Neural progenitor cell (in vitro differentiated cells): ENCODE results near the gene CALHM3. TPM values are rescaled to one million over a fixed set of nuclear protein-coding genes. Genes with fewer than 3 reads are reported as not detected.

Experiments used
- DNase-seq: peaks from one replicate; pipeline ENCODE4 v3.0.0-alpha.2; 2016; ENCODE audit warnings: low spot score
- H2AFZ ChIP-seq: fragments of 200-600 bp; sonication (generic); replicated peaks from 2 replicates; pipeline ENCODE4 v1.6.1; 2016; ENCODE audit warnings: antibody characterized with exemption
- H3F3A ChIP-seq: fragments of 200-600 bp; sonication (generic); 2 replicates; pipeline ENCODE4 v1.6.1; 2016; ENCODE audit warnings: antibody characterized with exemption, low read depth
- H3K27ac ChIP-seq: fragments of 200-600 bp; sonication (generic); 2 replicates; pipeline ENCODE4 v1.5.1; 2016; ENCODE audit warnings: mild to moderate bottlenecking
- H3K27me3 ChIP-seq: fragments of 200-600 bp; sonication (generic); 2 replicates; pipeline ENCODE4 v1.6.1; 2016; ENCODE audit warnings: mild to moderate bottlenecking, moderate library complexity
- H3K36me3 ChIP-seq: fragments of 200-600 bp; sonication (generic); 2 replicates; pipeline ENCODE4 v1.5.1; 2016
- H3K4me1 ChIP-seq: fragments of 200-600 bp; sonication (generic); 2 replicates; pipeline ENCODE4 v1.6.1; 2016; ENCODE audit warnings: mixed run types
- H3K4me2 ChIP-seq: fragments of 200-600 bp; sonication (generic); 2 replicates; pipeline ENCODE4 v1.6.1; 2016
- H3K4me3 ChIP-seq: fragments of 200-600 bp; sonication (generic); 2 replicates; pipeline ENCODE4 v1.5.1; 2016
- H3K79me2 ChIP-seq: fragments of 200-600 bp; sonication (generic); 2 replicates; pipeline ENCODE4 v1.6.1; 2016; ENCODE audit warnings: low read depth
- H3K9ac ChIP-seq: fragments of 200-600 bp; sonication (generic); 2 replicates; pipeline ENCODE4 v1.6.1; 2016
- H3K9me3 ChIP-seq: fragments of 200-600 bp; sonication (generic); 2 replicates; pipeline ENCODE4 v1.5.1; 2016; ENCODE audit warnings: low read depth
- H4K20me1 ChIP-seq: fragments of 200-600 bp; sonication (generic); 2 replicates; pipeline ENCODE4 v1.6.1; 2016; ENCODE audit warnings: low read depth
- H3K27ac Mint-ChIP-seq: 3 replicates; pipeline ENCODE4 v1.8.0; 2021; ENCODE audit warnings: mixed read lengths
- H3K27me3 Mint-ChIP-seq: 2 replicates; pipeline ENCODE4 v1.8.0; 2022; ENCODE audit warnings: low read depth, mild to moderate bottlenecking, inconsistent platforms, moderate library complexity, mixed read lengths; ENCODE audit not compliant: insufficient read depth
- H3K36me3 Mint-ChIP-seq: 3 replicates; pipeline ENCODE4 v1.8.0; 2021; ENCODE audit warnings: mixed read lengths
- H3K4me1 Mint-ChIP-seq: 3 replicates; pipeline ENCODE4 v1.8.0; 2021; ENCODE audit warnings: mixed read lengths
- H3K4me3 Mint-ChIP-seq: 3 replicates; pipeline ENCODE4 v1.8.0; 2021; ENCODE audit warnings: mild to moderate bottlenecking, moderate library complexity, mixed read lengths
- H3K9me3 Mint-ChIP-seq: 3 replicates; pipeline ENCODE4 v1.8.0; 2020; ENCODE audit warnings: mixed read lengths
- CTCF ChIP-seq: fragments of 200-600 bp; sonication (generic); IDR thresholded peaks from 2 replicates; pipeline ENCODE4 v1.5.1; 2017; ENCODE audit warnings: antibody characterized with exemption, mild to moderate bottlenecking
- EZH2 ChIP-seq: fragments of 200-600 bp; sonication (generic); IDR thresholded peaks from 2 replicates; pipeline ENCODE4 v1.6.1; 2017; ENCODE audit warnings: antibody characterized with exemption, mild to moderate bottlenecking, moderate library complexity
- EZH2phosphoT487 ChIP-seq: fragments of 200-600 bp; sonication (generic); IDR thresholded peaks from 2 replicates; pipeline ENCODE4 v1.6.1; 2017; ENCODE audit warnings: antibody characterized with exemption
- total RNA-seq: library from RNA; depleted of rRNA; stranded (reverse); fragments of >200 nt; gene quantifications from 2 replicates; pipeline ENCODE4 v1.2.3, GENCODE V29; 2015; ENCODE audit warnings: low replicate concordance

The CALHM3 gene
- total RNA-seq, 1 donor from 2014 or later: not detected

- Histone ChIP-seq H3K9ac (no peak overlapping the region), H3K79me2 (no peaks in the 10 kb centered on the region), H3K4me3 (no peak overlapping the region), H4K20me1 (no peaks in the 10 kb centered on the region), H3K27ac (no peak overlapping the region), H3K4me1 (no peaks in the 10 kb centered on the region), H3F3A (no peaks in the 10 kb centered on the region), H3K4me2 (no peak overlapping the region), H3K9me3 (no peaks in the 10 kb centered on the region), H3K36me3 (no peaks in the 10 kb centered on the region), H3K27me3 (no peaks in the 10 kb centered on the region), H2AFZ (no peak overlapping the region)
- Mint-ChIP-seq H3K27me3 (peaks cover 2% of the 10 kb centered on the region), H3K4me3 (no peak overlapping the region), H3K9me3 (no peaks in the 10 kb centered on the region), H3K4me1 (no peaks in the 10 kb centered on the region), H3K27ac (no peak overlapping the region), H3K36me3 (no peaks in the 10 kb centered on the region)
- DNase-seq: no peak
- TF ChIP-seq EZH2: no peak
- no peak for TF ChIP-seq EZH2phosphoT487
- TF ChIP-seq CTCF: no peak
Observed at GRCh38 chr10:103514244-103514643, 35.2 kb upstream of the CALHM3 start.

DNA sequence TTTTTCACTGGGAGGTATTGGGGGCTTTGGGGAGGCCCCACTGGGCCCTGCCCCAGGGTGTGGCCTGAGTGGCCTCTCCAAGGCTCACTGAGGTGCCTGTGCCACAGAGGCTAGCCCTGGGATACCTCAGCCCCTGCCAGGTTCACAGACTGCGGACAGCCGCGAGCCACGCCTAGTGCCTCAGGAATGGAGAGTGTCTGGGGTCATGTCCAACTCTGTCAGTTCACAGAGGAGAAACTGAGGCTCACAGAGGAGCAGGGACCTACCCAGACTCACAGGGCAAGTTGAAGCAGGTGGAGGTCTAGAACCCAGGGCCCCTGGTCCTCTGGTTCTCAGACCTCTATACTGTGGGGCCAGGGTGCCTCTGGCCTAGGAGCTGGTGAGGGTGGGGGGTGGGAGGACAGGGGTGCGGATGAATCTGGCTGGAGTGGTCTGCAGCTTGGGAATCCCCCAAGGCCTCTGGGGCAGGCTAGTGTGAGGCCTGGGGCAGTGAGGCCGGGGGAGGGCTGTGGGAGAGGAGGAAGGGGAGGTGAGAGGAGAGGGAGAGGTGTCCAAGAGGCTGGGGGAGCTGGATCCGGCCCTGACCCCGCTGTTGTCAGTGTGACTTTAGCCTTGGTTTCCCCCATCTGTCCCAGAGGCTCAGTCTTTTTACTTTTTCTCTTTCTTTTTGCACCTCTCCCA is 34.5 kb upstream of the CALHM3 start:
- H3K79me2 ChIP-seq: no peaks in the 10 kb centered on the region
- H3K4me3 Mint-ChIP-seq: no peak overlapping the region

DNA sequence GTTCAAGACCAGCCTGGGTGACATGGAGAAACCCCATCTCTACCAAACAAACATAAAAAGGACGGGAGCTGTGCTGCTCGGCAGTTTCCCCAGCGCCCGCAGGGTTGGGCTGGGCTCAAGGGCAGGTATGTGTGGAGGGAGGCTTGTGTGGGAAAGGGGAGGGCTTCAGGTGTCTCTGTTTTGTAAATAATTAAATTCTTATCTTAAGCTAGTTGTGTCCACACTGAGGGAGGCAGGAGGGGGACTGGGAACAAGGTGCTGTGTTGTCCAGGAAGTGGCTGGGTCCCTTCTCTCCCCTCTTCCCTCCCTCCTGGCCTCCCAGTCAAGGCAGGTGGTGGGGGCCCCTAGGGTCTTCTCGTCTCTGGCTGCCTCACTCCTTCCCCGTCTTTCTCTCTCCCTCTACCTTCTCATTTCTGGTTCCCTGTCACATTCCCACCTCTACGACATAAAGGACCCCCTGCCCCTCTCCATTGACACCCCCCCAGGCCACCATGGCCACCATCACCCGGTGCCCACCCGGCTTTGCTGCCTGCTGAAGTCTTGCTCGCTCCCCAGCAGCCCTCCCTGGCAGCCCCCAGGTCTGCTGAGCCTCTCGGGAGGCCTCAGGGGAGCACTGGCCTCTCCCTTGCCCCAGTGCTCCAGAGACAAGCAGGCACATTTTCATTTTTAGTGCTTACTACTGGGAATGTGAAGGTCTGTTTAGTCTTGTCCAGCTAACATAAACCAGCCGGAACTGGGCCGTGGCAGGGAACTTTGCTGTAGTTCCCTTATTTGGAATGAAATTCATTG is 33.7 kb upstream of the CALHM3 start:
- Histone ChIP-seq H3K4me3 (no peak overlapping the region), H3K79me2 (no peaks in the 10 kb centered on the region), H3K4me1 (no peaks in the 10 kb centered on the region), H3K9me3 (no peaks in the 10 kb centered on the region), H4K20me1 (no peaks in the 10 kb centered on the region), H3F3A (no peaks in the 10 kb centered on the region), H3K9ac (no peak overlapping the region), H3K36me3 (no peaks in the 10 kb centered on the region), H3K27me3 (no peaks in the 10 kb centered on the region), H3K4me2 (no peak overlapping the region), H3K27ac (no peak overlapping the region), H2AFZ (no peak overlapping the region)
- DNase-seq: no peak
- no peak overlapping the region for H3K27ac Mint-ChIP-seq
- no peaks in the 10 kb centered on the region for H3K9me3 Mint-ChIP-seq
- no peaks in the 10 kb centered on the region for H3K36me3 Mint-ChIP-seq
- no peak overlapping the region for H3K4me3 Mint-ChIP-seq
- H3K4me1 Mint-ChIP-seq: no peaks in the 10 kb centered on the region
- peaks cover 2% of the 10 kb centered on the region for H3K27me3 Mint-ChIP-seq
- TF ChIP-seq CTCF (no peak), EZH2 (no peak)

More for the DNA sequence above, 34.5 kb upstream of the CALHM3 start:
- H3K9me3 ChIP-seq: no peaks in the 10 kb centered on the region
- H3K27ac ChIP-seq: no peak overlapping the region
- Mint-ChIP-seq H3K36me3 (no peaks in the 10 kb centered on the region), H3K27me3 (peaks cover 2% of the 10 kb centered on the region), H3K4me1 (no peaks in the 10 kb centered on the region), H3K9me3 (no peaks in the 10 kb centered on the region), H3K27ac (no peak overlapping the region)
- H3K9ac ChIP-seq: no peak overlapping the region
- no peak for DNase-seq
- TF ChIP-seq EZH2 (no peak), CTCF (no peak), EZH2phosphoT487 (no peak)
- H3F3A ChIP-seq: no peaks in the 10 kb centered on the region
- no peak overlapping the region for H3K4me2 ChIP-seq
- H2AFZ ChIP-seq: no peak overlapping the region
- H3K4me1 ChIP-seq: no peaks in the 10 kb centered on the region
- H3K36me3 ChIP-seq: no peaks in the 10 kb centered on the region
- H4K20me1 ChIP-seq: no peaks in the 10 kb centered on the region
- no peak overlapping the region for H3K4me3 ChIP-seq
- H3K27me3 ChIP-seq: no peaks in the 10 kb centered on the region
